GM12801 (cell line): Measurements from ENCODE around the gene ERMP1.

Experiments used
- TF ChIP-seq, protein P1 (sequence below): IDR thresholded peaks from one replicate; pipeline ENCODE4 v1.5.1; 2011; ENCODE audit warnings: control low read depth; ENCODE audit not compliant: insufficient read length; ENCODE audit errors: extremely low read depth

ERMP1 gene

GRCh38 chr9:5871785-5872184 is 38.9 kb upstream of the ERMP1 start:
- TF ChIP-seq, protein P1, sequence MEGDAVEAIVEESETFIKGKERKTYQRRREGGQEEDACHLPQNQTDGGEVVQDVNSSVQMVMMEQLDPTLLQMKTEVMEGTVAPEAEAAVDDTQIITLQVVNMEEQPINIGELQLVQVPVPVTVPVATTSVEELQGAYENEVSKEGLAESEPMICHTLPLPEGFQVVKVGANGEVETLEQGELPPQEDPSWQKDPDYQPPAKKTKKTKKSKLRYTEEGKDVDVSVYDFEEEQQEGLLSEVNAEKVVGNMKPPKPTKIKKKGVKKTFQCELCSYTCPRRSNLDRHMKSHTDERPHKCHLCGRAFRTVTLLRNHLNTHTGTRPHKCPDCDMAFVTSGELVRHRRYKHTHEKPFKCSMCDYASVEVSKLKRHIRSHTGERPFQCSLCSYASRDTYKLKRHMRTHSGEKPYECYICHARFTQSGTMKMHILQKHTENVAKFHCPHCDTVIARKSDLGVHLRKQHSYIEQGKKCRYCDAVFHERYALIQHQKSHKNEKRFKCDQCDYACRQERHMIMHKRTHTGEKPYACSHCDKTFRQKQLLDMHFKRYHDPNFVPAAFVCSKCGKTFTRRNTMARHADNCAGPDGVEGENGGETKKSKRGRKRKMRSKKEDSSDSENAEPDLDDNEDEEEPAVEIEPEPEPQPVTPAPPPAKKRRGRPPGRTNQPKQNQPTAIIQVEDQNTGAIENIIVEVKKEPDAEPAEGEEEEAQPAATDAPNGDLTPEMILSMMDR: no peak

DNA sequence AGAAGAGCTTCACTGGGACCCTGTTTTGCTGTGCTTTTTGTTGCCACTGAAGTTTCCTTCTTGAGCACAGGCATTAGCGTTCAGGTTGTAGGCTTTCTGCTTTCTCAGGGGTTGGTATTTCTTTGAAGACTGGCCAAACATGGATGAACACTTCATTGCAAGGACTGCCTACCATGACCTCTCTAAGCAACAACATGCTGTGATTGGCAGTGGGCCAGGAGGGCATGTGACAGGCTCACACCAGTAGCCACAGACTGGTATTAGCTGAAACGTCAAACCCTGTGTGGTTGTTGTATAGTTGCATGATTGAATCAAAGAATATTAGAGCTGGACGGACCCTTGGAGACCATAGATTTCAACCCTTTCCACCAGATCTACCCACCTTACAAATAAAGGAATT is 37.8 kb upstream of the ERMP1 start:
- TF ChIP-seq, protein P1: no peak

- TF ChIP-seq, protein P1: no peak
Observed at GRCh38 chr9:5870020-5870339, 37.1 kb upstream of the ERMP1 start.

GRCh38 chr9:5869315-5870019 is 36.5 kb upstream of the ERMP1 start:
- TF ChIP-seq, protein P1: no peak

- TF ChIP-seq, protein P1: no peak
Observed at GRCh38 chr9:5868235-5868634, 35.3 kb upstream of the ERMP1 start.

DNA sequence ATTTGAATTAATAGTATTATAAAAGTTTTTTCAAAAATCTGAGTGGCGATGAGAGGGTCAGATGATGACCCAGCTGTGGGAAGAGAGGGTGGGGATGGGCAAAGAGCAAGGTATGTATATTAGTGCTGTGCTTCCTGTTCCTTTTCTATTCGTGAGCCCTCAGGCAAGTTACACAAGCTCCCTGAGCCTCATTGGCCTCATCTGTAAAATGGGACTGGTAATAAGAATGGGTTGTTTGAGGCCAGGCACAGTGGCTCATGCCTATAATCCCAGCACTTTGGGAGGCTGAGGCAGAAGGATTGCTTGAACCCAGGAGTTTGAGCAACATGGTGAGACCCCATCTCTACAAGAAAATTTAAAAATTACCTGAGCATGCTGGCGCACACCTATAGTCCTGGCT is 33.8 kb upstream of the ERMP1 start:
- TF ChIP-seq, protein P1: no peak

DNA sequence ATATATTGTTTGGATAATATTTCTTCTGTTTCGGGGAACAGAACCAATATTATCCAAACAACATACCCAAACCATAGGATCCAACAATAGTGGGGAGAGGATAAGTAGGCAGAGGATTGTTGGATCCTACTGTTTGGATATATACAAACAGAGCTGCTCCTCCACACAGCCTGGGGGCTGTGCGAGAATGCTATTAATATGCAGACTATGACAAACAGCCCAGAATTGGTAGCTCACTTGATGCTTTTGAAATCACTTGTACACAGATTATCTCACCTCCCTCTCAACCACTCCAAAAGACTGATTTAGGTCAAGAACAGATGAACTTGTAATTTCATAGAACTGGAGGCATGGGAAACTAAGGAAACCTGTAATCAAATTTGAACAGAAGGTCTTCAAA is 33.4 kb upstream of the ERMP1 start:
- TF ChIP-seq, protein P1: no peak
